GM10248 (cell line): ENCODE measurements around the gene SLC31A2.

ENCODE experiments used
- CTCF ChIA-PET: fragments of 300-600 bp; sonication (Branson Sonifier 250); formaldehyde crosslinking; extraction: SDS; loops from one replicate; lab custom pipeline; 2021; ENCODE audit warnings: antibody characterized with exemption; lab: Yijun Ruan, JAX
- POLR2A ChIA-PET: fragments of 350-650 bp; sonication (Branson Sonifier 250); formaldehyde crosslinking; extraction: SDS; loops from one replicate; lab custom pipeline; 2020; ENCODE audit warnings: antibody characterized with exemption; lab: Yijun Ruan, JAX
- DNase-seq: peaks from one replicate; pipeline ENCODE4 v3.0.0; 2012; ENCODE audit errors: extremely low spot score
- CTCF ChIP-seq: IDR thresholded peaks from 2 replicates; pipeline ENCODE4 v1.5.1; 2012; ENCODE audit warnings: mild to moderate bottlenecking, low read depth; ENCODE audit errors: extremely low read depth, missing control alignments, control extremely low read depth

SLC31A2 gene

GRCh38 chr9:113129884-113130283 lies 20.9 kb upstream of the SLC31A2 start:
- ChIA-PET POLR2A (no interaction called here), CTCF (interaction anchor here (3.0 kb wide), 1 partner anchor 18 kb away, joined by 15 read pairs; no protein-coding TSS in a partner anchor)
- DNase-seq: no peak
- TF ChIP-seq CTCF: no peak

GRCh38 chr9:113131689-113132151 lies 19.1 kb upstream of the SLC31A2 start:
- DNase-seq: no peak
- ChIA-PET POLR2A (no interaction called here), CTCF (interaction anchor here (0.7 to 3.0 kb wide), 3 partner anchors 14 to 20 kb away, joined by 3 to 15 read pairs (median 3); partner anchors contain the start of gene SLC31A2)
- TF ChIP-seq CTCF: no peak

- ChIA-PET CTCF (interaction anchor here (1.0 kb wide), 1 partner anchor 25 kb away, joined by 3 read pairs; no protein-coding TSS in a partner anchor), POLR2A (no interaction called here)
- DNase-seq: no peak
- TF ChIP-seq CTCF: no peak
These were observed 13.3 kb upstream of the SLC31A2 start for GRCh38 chr9:113137196-113138168.

- POLR2A ChIA-PET: no interaction called here
- no peak for TF ChIP-seq CTCF
- CTCF ChIA-PET: interaction anchor here (1.4 kb wide), 1 partner anchor 11 kb away, joined by 6 read pairs; no protein-coding TSS in a partner anchor
- no peak for DNase-seq
These were observed 12.0 kb upstream of the SLC31A2 start for GRCh38 chr9:113138760-113139159.

- no peak for DNase-seq
These were observed 11.5 kb upstream of the SLC31A2 start for GRCh38 chr9:113139225-113139829.

More at GRCh38 chr9:113139225-113139829, 11.5 kb upstream of the SLC31A2 start:
- ChIA-PET CTCF (interaction anchor here (1.4 kb wide), 1 partner anchor 10 kb away, joined by 6 read pairs; no protein-coding TSS in a partner anchor), POLR2A (no interaction called here)
- no peak for TF ChIP-seq CTCF
